Brain pericyte (primary cell): ENCODE results near the gene DYNC1H1.

Source experiments
- DNase-seq: peaks from one replicate; pipeline ENCODE4 v3.0.0-alpha.2; 2012; ENCODE audit warnings: low read depth, low spot score

The DYNC1H1 gene

GRCh38 chr14:102088012-102088792, 123.8 kb downstream of the DYNC1H1 start:
- no peak for DNase-seq

GRCh38 chr14:102089621-102090343, 125.4 kb downstream of the DYNC1H1 start:
- no peak for DNase-seq

GRCh38 chr14:102090713-102091112, 126.3 kb downstream of the DYNC1H1 start:
- DNase-seq = no peak

DNA sequence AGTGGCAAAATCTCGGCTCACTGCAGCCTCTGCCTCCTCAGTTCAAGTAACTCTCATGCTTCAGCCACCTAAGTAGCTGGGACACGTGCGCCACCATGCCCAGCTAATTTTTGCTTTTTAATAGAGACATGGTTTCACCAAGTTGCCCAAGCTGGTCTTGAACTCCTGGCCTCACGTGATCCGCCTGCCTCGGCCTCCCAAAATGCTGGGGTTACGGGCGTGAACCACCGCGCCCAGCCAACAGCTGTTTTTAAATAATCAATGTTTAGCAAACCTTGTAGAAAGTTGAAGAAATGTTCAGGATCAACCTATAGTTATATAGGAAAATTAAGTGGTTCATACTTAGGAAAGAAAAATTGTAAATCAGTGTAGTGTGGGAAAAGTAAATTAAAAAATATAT, 128.4 kb downstream of the DYNC1H1 start:
- no peak for DNase-seq

GRCh38 chr14:102094101-102094500, 129.7 kb downstream of the DYNC1H1 start:
- no peak for DNase-seq

DNA sequence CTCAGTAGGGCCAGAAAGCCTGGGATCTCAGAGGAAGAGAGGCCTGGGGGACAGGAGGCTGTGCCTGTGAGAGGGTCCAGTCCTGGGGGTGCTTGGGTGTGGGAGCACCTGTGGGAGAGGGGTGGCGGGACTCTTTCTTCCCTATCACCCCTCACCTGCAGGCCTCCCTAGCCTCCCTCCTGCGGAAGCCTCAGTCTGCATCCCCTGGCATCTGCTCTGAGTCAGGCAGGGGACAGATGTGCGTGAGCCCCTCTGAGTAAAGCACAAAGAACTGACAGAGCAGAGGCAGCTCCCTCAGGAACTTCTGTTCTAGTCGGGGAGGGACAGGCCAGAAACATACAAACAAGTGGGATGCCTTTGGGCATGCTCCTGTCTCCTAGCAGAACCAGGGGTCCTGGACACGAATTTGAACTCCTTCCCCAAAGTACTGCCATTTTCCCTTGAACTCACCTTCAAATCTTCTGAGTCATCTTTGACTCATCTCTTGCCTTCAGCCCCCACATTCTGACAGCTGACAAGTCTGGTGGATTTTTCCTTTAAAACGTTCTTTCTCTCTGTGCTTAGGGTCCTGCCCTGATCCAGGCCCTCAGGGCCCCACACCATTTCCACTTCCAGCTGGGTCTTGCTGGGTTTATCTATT, 131.0 kb downstream of the DYNC1H1 start:
- DNase-seq = no peak

- no peak for DNase-seq
Observed at GRCh38 chr14:102095871-102096568, 131.6 kb downstream of the DYNC1H1 start.

- DNase-seq = no peak
Observed at GRCh38 chr14:102096569-102097188, 132.3 kb downstream of the DYNC1H1 start.

DNA sequence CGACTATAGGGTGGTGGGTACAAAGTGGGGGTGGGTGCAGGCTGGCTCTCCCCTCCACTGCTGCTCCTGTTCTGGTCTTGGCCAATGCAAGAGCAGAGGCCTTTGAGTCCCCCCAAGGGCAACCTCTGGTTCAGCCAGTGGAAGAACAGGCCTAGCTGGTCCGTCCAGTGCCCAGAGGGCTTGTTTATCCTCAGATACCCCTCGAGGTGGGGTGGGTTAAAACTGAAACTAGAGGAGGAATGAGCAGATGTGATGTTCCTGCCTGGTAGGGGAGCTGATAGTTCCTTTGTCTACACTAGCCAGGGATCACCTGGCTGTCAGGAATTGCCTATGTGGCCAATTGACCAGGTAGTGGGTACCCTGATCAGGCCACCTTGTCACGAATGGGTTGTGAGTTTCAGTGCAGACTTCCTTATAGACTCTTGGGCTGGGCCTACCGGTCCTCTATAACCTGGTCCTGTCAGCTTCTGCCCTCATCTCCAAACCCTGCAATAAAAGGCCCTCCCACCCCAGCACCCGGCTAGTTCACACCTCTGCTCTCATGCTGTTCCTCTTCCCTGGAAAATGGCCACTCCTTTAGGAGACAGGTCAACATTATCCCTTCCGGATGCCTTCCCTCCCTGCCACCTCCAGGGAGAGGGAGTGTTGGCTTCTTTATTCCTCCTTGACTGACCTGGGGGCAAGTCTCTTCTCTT, 133.2 kb downstream of the DYNC1H1 start:
- no peak for DNase-seq

DNA sequence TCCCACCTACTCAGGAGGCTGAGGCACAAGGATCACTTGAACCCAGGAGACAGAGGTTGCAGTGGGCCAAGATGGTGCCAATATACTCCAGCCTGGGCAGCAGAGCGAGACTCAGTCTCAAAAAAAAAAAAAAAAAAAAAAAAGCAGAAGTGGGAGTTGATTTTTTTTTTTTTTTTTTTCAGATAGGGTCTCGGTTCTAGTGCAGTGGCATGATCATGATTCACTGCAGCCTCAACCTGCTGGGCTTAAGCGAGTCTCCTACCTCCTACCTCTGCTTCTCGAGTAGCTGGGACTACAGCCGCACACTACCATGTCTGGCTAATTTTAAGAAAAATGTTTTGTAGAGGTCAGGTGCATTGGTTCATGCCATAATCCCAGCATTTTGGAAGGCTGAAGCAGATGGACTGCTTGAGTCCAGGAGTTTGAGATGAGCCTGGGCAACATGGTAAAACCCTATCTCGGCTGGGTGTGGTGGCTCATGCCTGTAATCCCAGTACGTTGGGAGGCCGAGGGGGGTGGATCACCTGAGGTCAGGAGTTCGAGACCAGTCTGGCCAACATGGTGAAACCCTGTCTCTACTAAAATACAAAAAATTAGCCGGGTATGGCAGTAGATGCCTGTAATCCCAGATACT, 138.8 kb downstream of the DYNC1H1 start:
- DNase-seq = no peak

DNA sequence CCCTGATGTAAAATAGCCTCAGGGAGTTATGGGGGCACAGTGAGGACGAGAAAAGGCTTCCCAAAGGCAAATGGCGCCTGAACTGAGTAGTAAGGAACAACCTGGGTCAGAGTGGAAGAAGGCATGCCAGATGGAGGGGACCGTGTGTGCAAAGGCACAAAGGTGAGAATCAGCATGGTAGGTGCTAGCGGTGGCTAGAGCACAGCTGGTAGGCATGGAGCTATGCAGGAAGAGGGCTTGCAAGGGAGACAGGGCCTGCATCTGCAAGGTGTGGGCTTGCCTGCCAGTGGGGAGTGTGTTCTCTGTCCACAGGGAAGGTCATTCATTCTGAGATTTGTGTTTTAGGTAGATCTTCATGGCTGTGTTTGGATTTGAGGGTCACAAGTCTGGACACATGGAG, 141.0 kb downstream of the DYNC1H1 start:
- no peak for DNase-seq
